Activated naive CD8-positive, alpha-beta T cell treated with anti-CD3 and anti-CD28 coated beads for 36 hours (primary cell): Measurements from ENCODE around the gene TBC1D22A. TPM values are rescaled to one million over a fixed set of nuclear protein-coding genes. Genes with fewer than 3 reads are reported as not detected.

Source experiments
- DNase-seq: peaks from one replicate; pipeline ENCODE4 v3.0.0; 2021
- H3K27ac Mint-ChIP-seq: one replicate; pipeline ENCODE4 v1.8.0; 2022; ENCODE audit warnings: mild to moderate bottlenecking, moderate library complexity, mixed read lengths
- H3K27me3 Mint-ChIP-seq: one replicate; pipeline ENCODE4 v1.8.0; 2022; ENCODE audit warnings: mild to moderate bottlenecking, mixed read lengths
- H3K36me3 Mint-ChIP-seq: one replicate; pipeline ENCODE4 v1.8.0; 2021; ENCODE audit warnings: mild to moderate bottlenecking, mixed read lengths
- H3K4me1 Mint-ChIP-seq: one replicate; pipeline ENCODE4 v1.8.0; 2021; ENCODE audit warnings: mixed read lengths
- H3K4me3 Mint-ChIP-seq: one replicate; pipeline ENCODE4 v1.8.0; 2022; ENCODE audit warnings: mild to moderate bottlenecking, moderate library complexity, mixed read lengths
- H3K9me3 Mint-ChIP-seq: one replicate; pipeline ENCODE4 v1.8.0; 2022; ENCODE audit warnings: mixed read lengths
- total RNA-seq, 2 experiments: library from RNA; stranded (reverse); gene quantifications; one replicate each; pipeline ENCODE4 v1.2.3, GENCODE V29; 2021

The TBC1D22A gene
- total RNA-seq, 2 experiments from 2014 or later, result 42.1 to 42.4 TPM

GRCh38 chr22:47201996-47202818 is 439.8 kb downstream of the TBC1D22A start:
- no peaks in the 10 kb centered on the region for H3K9me3 Mint-ChIP-seq
- no peak overlapping the region for H3K27ac Mint-ChIP-seq
- DNase-seq, result no peak
- H3K4me3 Mint-ChIP-seq, result no peak overlapping the region
- no peaks in the 10 kb centered on the region for H3K4me1 Mint-ChIP-seq
- H3K36me3 Mint-ChIP-seq, result no peaks in the 10 kb centered on the region
- no peaks in the 10 kb centered on the region for H3K27me3 Mint-ChIP-seq

- H3K9me3 Mint-ChIP-seq, result no peaks in the 10 kb centered on the region
- H3K27me3 Mint-ChIP-seq, result no peaks in the 10 kb centered on the region
- H3K27ac Mint-ChIP-seq, result no peak overlapping the region
- H3K36me3 Mint-ChIP-seq, result no peaks in the 10 kb centered on the region
- H3K4me1 Mint-ChIP-seq, result no peaks in the 10 kb centered on the region
- DNase-seq, result no peak
- H3K4me3 Mint-ChIP-seq, result no peak overlapping the region
Observed at GRCh38 chr22:47202819-47203553, 440.5 kb downstream of the TBC1D22A start.

DNA sequence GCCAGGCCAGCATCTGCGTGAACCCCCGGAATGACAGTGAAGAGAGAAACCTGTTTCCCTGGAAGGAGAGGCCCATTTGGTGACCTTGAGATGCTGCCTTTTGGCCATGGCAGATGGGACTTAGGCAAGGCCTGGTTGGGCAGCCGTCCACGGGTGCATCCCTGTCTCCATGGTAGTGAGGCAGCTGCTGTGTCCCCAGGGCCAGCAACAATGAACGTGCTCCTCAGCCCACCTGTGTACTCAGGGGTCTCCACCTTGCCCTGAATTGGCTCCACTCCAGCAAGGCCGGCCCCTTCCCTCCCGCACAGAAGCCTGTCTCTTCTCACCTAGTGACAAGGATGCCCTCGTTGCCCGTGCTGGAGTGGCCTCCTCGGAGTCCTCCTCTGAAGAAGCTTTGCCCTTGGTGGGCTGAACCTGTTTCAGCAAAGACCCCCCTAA is 441.1 kb downstream of the TBC1D22A start:
- Mint-ChIP-seq H3K36me3 (no peaks in the 10 kb centered on the region), H3K27ac (no peak overlapping the region), H3K27me3 (no peaks in the 10 kb centered on the region), H3K4me3 (no peak overlapping the region), H3K9me3 (no peaks in the 10 kb centered on the region), H3K4me1 (no peaks in the 10 kb centered on the region)
- no peak for DNase-seq

- Mint-ChIP-seq H3K27me3 (no peaks in the 10 kb centered on the region), H3K4me3 (no peak overlapping the region), H3K36me3 (no peaks in the 10 kb centered on the region), H3K4me1 (no peaks in the 10 kb centered on the region), H3K27ac (no peak overlapping the region), H3K9me3 (no peaks in the 10 kb centered on the region)
- no peak for DNase-seq
Observed at GRCh38 chr22:47204002-47204979, 441.8 kb downstream of the TBC1D22A start.

DNA sequence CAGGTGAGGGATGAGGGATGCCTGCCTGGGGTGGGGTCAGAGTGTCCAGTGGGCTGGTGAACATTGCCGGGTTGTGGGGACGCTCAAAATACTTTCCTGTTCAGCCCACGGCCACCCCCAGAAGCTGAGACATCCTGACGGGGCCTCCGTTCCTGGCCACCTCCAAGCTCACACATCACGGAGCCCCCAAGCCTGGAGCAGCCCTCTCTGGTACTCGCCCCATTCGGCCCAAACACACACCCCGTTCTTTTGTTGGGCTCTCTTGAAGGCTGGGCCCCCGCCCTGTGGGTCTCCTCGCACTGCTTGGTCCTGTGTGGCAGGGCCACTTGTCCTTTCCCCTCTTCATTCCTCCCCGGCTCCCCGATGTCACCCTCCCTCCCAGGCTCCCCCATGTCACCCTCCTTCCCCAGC is 442.6 kb downstream of the TBC1D22A start:
- Mint-ChIP-seq H3K9me3 (no peaks in the 10 kb centered on the region), H3K27ac (no peak overlapping the region), H3K36me3 (no peaks in the 10 kb centered on the region), H3K4me3 (no peak overlapping the region), H3K4me1 (no peaks in the 10 kb centered on the region), H3K27me3 (no peaks in the 10 kb centered on the region)
- no peak for DNase-seq

DNA sequence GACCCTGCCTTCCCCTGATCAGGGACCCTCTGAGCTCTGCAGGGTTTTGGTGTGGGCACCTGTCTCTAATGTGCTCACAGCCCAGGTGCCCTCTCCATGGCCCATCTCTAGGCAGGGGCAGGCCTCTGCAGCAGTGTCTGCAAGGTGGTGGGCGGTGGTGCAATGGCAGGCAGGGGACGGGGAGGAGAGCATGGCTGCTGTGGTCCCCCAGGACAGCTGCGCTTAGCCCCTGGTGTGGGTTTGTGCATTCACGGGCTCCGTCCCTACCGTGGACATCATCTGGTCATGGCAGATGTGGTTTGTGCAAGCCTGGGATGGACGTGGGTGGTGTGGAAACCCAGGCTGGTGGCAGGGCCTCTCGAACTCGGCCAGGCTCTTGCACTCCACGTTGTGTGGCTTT is 443.1 kb downstream of the TBC1D22A start:
- Mint-ChIP-seq H3K4me3 (no peak overlapping the region), H3K4me1 (no peaks in the 10 kb centered on the region), H3K27me3 (no peaks in the 10 kb centered on the region), H3K36me3 (no peaks in the 10 kb centered on the region), H3K9me3 (no peaks in the 10 kb centered on the region), H3K27ac (no peak overlapping the region)
- DNase-seq, result no peak

DNA sequence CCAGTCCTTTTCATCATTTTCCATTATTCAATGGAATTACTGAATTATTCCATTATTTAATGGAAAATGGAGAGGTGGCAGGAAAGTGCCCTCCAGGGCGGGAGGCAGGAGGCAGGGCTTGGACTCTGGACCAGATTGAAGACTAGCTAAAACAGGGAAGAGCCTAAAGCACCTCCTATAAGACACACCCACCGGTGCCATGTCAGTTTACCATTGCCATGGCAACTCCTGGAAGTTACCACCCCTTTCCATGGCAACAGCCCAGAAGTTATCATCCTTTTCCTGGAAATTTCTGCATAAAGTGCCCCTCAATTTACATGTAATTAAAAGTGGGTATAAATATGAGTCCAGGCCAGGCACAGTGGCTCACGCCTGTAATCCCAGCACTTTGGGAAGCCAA is 443.7 kb downstream of the TBC1D22A start:
- Mint-ChIP-seq H3K27ac (no peak overlapping the region), H3K4me1 (no peaks in the 10 kb centered on the region), H3K27me3 (no peaks in the 10 kb centered on the region), H3K4me3 (no peak overlapping the region), H3K36me3 (no peaks in the 10 kb centered on the region), H3K9me3 (no peaks in the 10 kb centered on the region)
- no peak for DNase-seq

GRCh38 chr22:47206666-47207218 is 444.3 kb downstream of the TBC1D22A start:
- H3K4me3 Mint-ChIP-seq, result no peak overlapping the region
- H3K27me3 Mint-ChIP-seq, result no peaks in the 10 kb centered on the region
- H3K4me1 Mint-ChIP-seq, result no peaks in the 10 kb centered on the region
- no peak for DNase-seq
- H3K27ac Mint-ChIP-seq, result no peak overlapping the region
- no peaks in the 10 kb centered on the region for H3K36me3 Mint-ChIP-seq
- no peaks in the 10 kb centered on the region for H3K9me3 Mint-ChIP-seq

GRCh38 chr22:47207387-47207786 is 444.9 kb downstream of the TBC1D22A start:
- Mint-ChIP-seq H3K27me3 (no peaks in the 10 kb centered on the region), H3K4me1 (no peaks in the 10 kb centered on the region), H3K27ac (no peak overlapping the region), H3K4me3 (no peak overlapping the region), H3K36me3 (no peaks in the 10 kb centered on the region), H3K9me3 (no peaks in the 10 kb centered on the region)
- no peak for DNase-seq

GRCh38 chr22:47207846-47208554 is 445.6 kb downstream of the TBC1D22A start:
- Mint-ChIP-seq H3K4me1 (no peaks in the 10 kb centered on the region), H3K27ac (no peak overlapping the region), H3K36me3 (no peaks in the 10 kb centered on the region), H3K27me3 (no peaks in the 10 kb centered on the region), H3K4me3 (no peak overlapping the region), H3K9me3 (no peaks in the 10 kb centered on the region)
- no peak for DNase-seq

DNA sequence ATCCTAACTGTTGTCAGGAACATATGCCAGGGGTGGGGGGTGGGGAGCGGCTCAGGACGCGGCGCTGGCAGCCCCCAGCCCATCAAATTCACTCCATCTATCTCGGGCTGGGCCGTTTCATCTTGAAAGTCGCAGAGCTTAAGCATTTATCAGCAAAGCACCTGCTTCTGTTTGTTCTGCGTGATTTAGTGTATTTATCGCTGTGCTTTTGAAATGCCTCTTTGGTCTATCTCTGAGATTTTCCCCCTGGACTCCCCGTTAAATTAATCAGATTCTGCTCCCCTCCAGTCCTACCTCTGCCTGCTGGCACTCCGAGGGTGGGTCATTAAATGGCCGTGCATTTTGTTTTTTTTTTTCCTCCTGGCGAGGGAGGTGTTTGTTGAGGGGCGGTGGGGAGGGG is 446.2 kb downstream of the TBC1D22A start:
- Mint-ChIP-seq H3K27ac (no peak overlapping the region), H3K36me3 (no peaks in the 10 kb centered on the region), H3K9me3 (no peaks in the 10 kb centered on the region), H3K27me3 (no peaks in the 10 kb centered on the region), H3K4me3 (no peak overlapping the region), H3K4me1 (no peaks in the 10 kb centered on the region)
- no peak for DNase-seq

DNA sequence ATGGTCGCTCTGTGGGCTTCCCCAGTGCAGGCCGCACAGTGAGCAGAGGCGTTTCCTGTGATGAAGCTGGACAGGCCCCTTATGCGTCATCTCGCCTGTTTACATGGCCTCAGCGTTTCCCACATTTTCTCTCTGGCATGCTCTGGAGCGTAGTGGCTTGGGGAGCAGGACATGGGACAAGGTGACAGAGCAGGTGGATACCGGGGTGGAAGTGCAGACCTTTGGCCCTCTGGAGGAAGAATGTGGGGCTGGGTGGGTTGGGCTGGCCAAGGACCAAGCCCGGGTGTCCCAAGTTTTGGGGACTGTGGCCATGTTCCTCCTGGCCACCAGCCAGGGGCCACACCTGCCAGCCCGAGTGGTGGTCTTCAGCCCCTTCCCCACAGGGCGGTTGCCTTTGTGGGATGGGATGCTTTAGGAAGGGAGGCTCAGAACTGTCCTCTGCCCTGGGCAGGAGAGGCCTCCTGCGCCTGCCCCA is 446.6 kb downstream of the TBC1D22A start:
- DNase-seq, result no peak
- no peaks in the 10 kb centered on the region for H3K27me3 Mint-ChIP-seq
- H3K4me1 Mint-ChIP-seq, result no peaks in the 10 kb centered on the region
- H3K4me3 Mint-ChIP-seq, result no peak overlapping the region
- H3K27ac Mint-ChIP-seq, result no peak overlapping the region
- no peaks in the 10 kb centered on the region for H3K9me3 Mint-ChIP-seq
- no peaks in the 10 kb centered on the region for H3K36me3 Mint-ChIP-seq

- Mint-ChIP-seq H3K4me1 (no peaks in the 10 kb centered on the region), H3K27me3 (no peaks in the 10 kb centered on the region), H3K27ac (no peak overlapping the region), H3K4me3 (no peak overlapping the region), H3K9me3 (no peaks in the 10 kb centered on the region), H3K36me3 (no peaks in the 10 kb centered on the region)
- no peak for DNase-seq
Observed at GRCh38 chr22:47209547-47210023, 447.1 kb downstream of the TBC1D22A start.

DNA sequence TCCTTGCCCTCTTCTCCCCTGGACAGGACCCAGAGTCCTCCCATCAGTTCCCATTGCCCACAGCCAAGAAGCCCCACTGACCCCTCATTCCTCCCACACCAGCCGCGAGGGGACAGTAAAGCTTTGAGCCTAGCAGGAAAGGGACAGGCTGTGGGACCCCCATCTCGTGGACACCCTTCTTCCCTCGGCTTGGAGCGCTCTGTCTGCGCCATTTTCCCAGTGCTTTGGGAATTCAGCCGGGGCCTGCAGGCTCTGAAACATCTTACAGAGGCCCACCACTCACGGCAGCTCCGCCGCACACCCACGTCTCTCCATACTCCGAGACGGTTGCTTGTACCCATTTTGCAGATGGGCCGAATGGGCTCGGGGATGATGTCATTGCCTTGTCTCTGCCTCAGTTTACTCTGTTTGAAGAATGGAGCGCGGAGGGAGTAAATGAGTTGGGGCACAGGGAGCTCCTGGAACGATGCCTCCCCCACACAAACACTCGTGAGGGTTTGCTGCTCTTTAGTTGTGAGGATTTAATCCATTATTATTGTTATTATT is 447.7 kb downstream of the TBC1D22A start:
- H3K27ac Mint-ChIP-seq, result no peak overlapping the region
- no peaks in the 10 kb centered on the region for H3K9me3 Mint-ChIP-seq
- no peaks in the 10 kb centered on the region for H3K27me3 Mint-ChIP-seq
- H3K4me1 Mint-ChIP-seq, result no peaks in the 10 kb centered on the region
- DNase-seq, result no peak
- no peak overlapping the region for H3K4me3 Mint-ChIP-seq
- H3K36me3 Mint-ChIP-seq, result no peaks in the 10 kb centered on the region
